GM23248 (cell line): ENCODE data around the gene BICC1. TPM values are rescaled to one million over a fixed set of nuclear protein-coding genes. Genes with fewer than 3 reads are reported as not detected.

ENCODE experiments used
- DNase-seq: peaks from one replicate; pipeline ENCODE4 v3.0.0-alpha.2; 2015
- H2AFZ ChIP-seq: fragments of 200-600 bp; sonication (generic); 2 replicates; pipeline ENCODE4 v1.6.1; 2016; ENCODE audit warnings: antibody characterized with exemption
- H3F3A ChIP-seq: fragments of 200-600 bp; sonication (generic); 2 replicates; pipeline ENCODE4 v1.6.1; 2016; ENCODE audit warnings: mild to moderate bottlenecking, antibody characterized with exemption, mixed run types; ENCODE audit not compliant: insufficient read depth
- H3K27ac ChIP-seq: fragments of 200-600 bp; sonication (generic); 2 replicates; pipeline ENCODE4 v1.5.1; 2016; ENCODE audit warnings: mild to moderate bottlenecking
- H3K27me3 ChIP-seq: fragments of 200-600 bp; sonication (generic); replicated peaks from 2 replicates; pipeline ENCODE4 v1.6.1; 2016; ENCODE audit warnings: mild to moderate bottlenecking; ENCODE audit not compliant: insufficient read depth
- H3K36me3 ChIP-seq: fragments of 200-600 bp; sonication (generic); 2 replicates; pipeline ENCODE4 v1.6.1; 2016; ENCODE audit warnings: low read depth, mild to moderate bottlenecking
- H3K4me1 ChIP-seq: fragments of 200-600 bp; sonication (generic); 2 replicates; pipeline ENCODE4 v1.6.1; 2016; ENCODE audit warnings: mild to moderate bottlenecking; ENCODE audit not compliant: insufficient read depth
- H3K4me2 ChIP-seq: fragments of 200-600 bp; sonication (generic); one replicate; pipeline ENCODE4 v1.6.1; 2016; ENCODE audit warnings: mild to moderate bottlenecking; ENCODE audit not compliant: unreplicated experiment
- H3K4me3 ChIP-seq: fragments of 200-600 bp; sonication (generic); 2 replicates; pipeline ENCODE4 v1.5.1; 2016; ENCODE audit warnings: mild to moderate bottlenecking
- H3K79me2 ChIP-seq: fragments of 200-600 bp; sonication (generic); 2 replicates; pipeline ENCODE4 v1.6.1; 2016; ENCODE audit warnings: mild to moderate bottlenecking; ENCODE audit not compliant: insufficient read depth
- H3K9ac ChIP-seq: fragments of 200-600 bp; sonication (generic); 2 replicates; pipeline ENCODE4 v1.6.1; 2016; ENCODE audit warnings: mild to moderate bottlenecking
- H3K9me2 ChIP-seq: fragments of 200-600 bp; sonication (generic); 2 replicates; pipeline ENCODE4 v1.6.1; 2016; ENCODE audit warnings: mixed run types, mild to moderate bottlenecking, moderate library complexity; ENCODE audit not compliant: insufficient read depth
- H3K9me3 ChIP-seq: fragments of 200-600 bp; sonication (generic); one replicate; pipeline ENCODE4 v1.6.1; 2017; ENCODE audit warnings: low read depth
- H4K20me1 ChIP-seq: fragments of 200-600 bp; sonication (generic); 2 replicates; pipeline ENCODE4 v1.6.0; 2016; ENCODE audit not compliant: insufficient read depth
- EZH2 ChIP-seq: fragments of 200-600 bp; sonication (generic); IDR thresholded peaks from 2 replicates; pipeline ENCODE4 v1.6.1; 2018; ENCODE audit warnings: antibody characterized with exemption, mild to moderate bottlenecking; ENCODE audit not compliant: insufficient read depth, poor library complexity, severe bottlenecking
- EZH2phosphoT487 ChIP-seq: fragments of 200-600 bp; sonication (generic); IDR thresholded peaks from 2 replicates; pipeline ENCODE4 v1.6.1; 2018; ENCODE audit warnings: antibody characterized with exemption, moderate library complexity, mild to moderate bottlenecking, low read depth; ENCODE audit not compliant: insufficient read depth
- WGBS, 2 experiments: methylation state at CpG; one replicate each; pipeline ENCODE4 v1.1.6; 2015 to 2017; ENCODE audit warnings: low lambda C conversion rate in 2 of 2, low coverage in 1 of 2; ENCODE audit errors: missing lambda C conversion rate in 2 of 2; 5-methylcytosine and 5-hydroxymethylcytosine counted together
- in situ Hi-C: fragments of 300-500 bp; cut with MboI; formaldehyde crosslinking; loops from 2 replicates; pipeline ENCODE4 v1.15.0; 2020
- polyA plus RNA-seq: library from polyadenylated mRNA; unstranded; fragments of >200 nt; fragmentation: Nextera tagmentation; extraction: Ambion mirVana; gene quantifications from 2 replicates; pipeline ENCODE4 v1.2.1, GENCODE V29; 2016
- total RNA-seq: library from RNA; depleted of rRNA; stranded (reverse); fragments of >200 nt; shearing (Covaris generic); gene quantifications from 2 replicates; pipeline ENCODE4 v1.2.3, GENCODE V29; 2014

Gene BICC1
- total and polyA plus RNA-seq, 2 experiments from 2014 or later = 80.5 to 97.0 TPM

GRCh38 chr10:58641095-58641531 is 128.4 kb downstream of the BICC1 start:
- WGBS, 2 experiments = 0 to 1% methylated on average over 5 of the region's 5 CpGs
- Histone ChIP-seq H3K36me3 (no peaks in the 10 kb centered on the region), H3K27me3 (no peaks in the 10 kb centered on the region), H3K4me2 (peak overlapping the region; percentile 78), H3K4me1 (peaks cover 86% of the 10 kb centered on the region), H3K9ac (peak overlapping the region; percentile 73), H4K20me1 (no peaks in the 10 kb centered on the region), H3K9me3 (no peaks in the 10 kb centered on the region), H3K9me2 (no peaks in the 10 kb centered on the region), H3K79me2 (peaks cover 73% of the 10 kb centered on the region), H3K27ac (peak overlapping the region; percentile 96), H3K4me3 (peak overlapping the region; percentile 57), H3F3A (peaks cover 74% of the 10 kb centered on the region), H2AFZ (no peak overlapping the region)
- in situ Hi-C loops = loop anchor here (10.0 to 25.0 kb wide), 2 partner anchors 116 to 229 kb away; no protein-coding TSS in a partner anchor
- TF ChIP-seq EZH2 (no peak), EZH2phosphoT487 (peak; percentile 96)
- peak; percentile 96 for DNase-seq

GRCh38 chr10:58641708-58642107 is 129.0 kb downstream of the BICC1 start:
- Histone ChIP-seq H4K20me1 (no peaks in the 10 kb centered on the region), H3K9me2 (no peaks in the 10 kb centered on the region), H3K4me1 (peaks cover 86% of the 10 kb centered on the region), H3K27ac (peak overlapping the region; percentile 96), H3K9ac (peak overlapping the region; percentile 73), H3K79me2 (peaks cover 73% of the 10 kb centered on the region), H3K27me3 (no peaks in the 10 kb centered on the region), H3F3A (peaks cover 75% of the 10 kb centered on the region), H3K36me3 (no peaks in the 10 kb centered on the region), H3K4me2 (peak overlapping the region; percentile 78), H2AFZ (no peak overlapping the region), H3K4me3 (peak overlapping the region; percentile 57), H3K9me3 (no peaks in the 10 kb centered on the region)
- peak; percentile 91 for DNase-seq
- in situ Hi-C loops = loop anchor here (10.0 to 25.0 kb wide), 2 partner anchors 117 to 229 kb away; no protein-coding TSS in a partner anchor
- 0 to 2% methylated on average over 2 of the region's 2 CpGs for WGBS, 2 experiments
- TF ChIP-seq EZH2 = no peak
- TF ChIP-seq EZH2phosphoT487 = no peak

GRCh38 chr10:58642283-58642682 is 129.6 kb downstream of the BICC1 start:
- in situ Hi-C loops = loop anchor here (10.0 to 25.0 kb wide), 2 partner anchors 117 to 230 kb away; no protein-coding TSS in a partner anchor
- Histone ChIP-seq H3K9me2 (no peaks in the 10 kb centered on the region), H3K4me2 (peak overlapping the region; percentile 61), H3K9me3 (no peaks in the 10 kb centered on the region), H3K27ac (peak overlapping the region; percentile 96), H3F3A (peaks cover 70% of the 10 kb centered on the region), H4K20me1 (no peaks in the 10 kb centered on the region), H3K4me3 (peak overlapping the region; percentile 57), H2AFZ (no peak overlapping the region), H3K79me2 (peaks cover 75% of the 10 kb centered on the region), H3K27me3 (no peaks in the 10 kb centered on the region), H3K4me1 (peaks cover 86% of the 10 kb centered on the region), H3K36me3 (no peaks in the 10 kb centered on the region), H3K9ac (peak overlapping the region; percentile 73)
- DNase-seq = peak; percentile 92
- WGBS, 2 experiments = 4% methylated on average over 3 of the region's 3 CpGs
- TF ChIP-seq EZH2 (no peak), EZH2phosphoT487 (no peak)

GRCh38 chr10:58642916-58643428 is 130.3 kb downstream of the BICC1 start:
- H4K20me1 ChIP-seq = no peaks in the 10 kb centered on the region
- no peaks in the 10 kb centered on the region for H3K9me3 ChIP-seq
- peak overlapping the region; percentile 96 for H3K27ac ChIP-seq
- peaks cover 71% of the 10 kb centered on the region for H3F3A ChIP-seq
- in situ Hi-C loops = loop anchor here (10.0 to 25.0 kb wide), 2 partner anchors 118 to 231 kb away; no protein-coding TSS in a partner anchor
- WGBS, 2 experiments = 13 to 18% methylated on average over 4 of the region's 4 CpGs
- TF ChIP-seq EZH2phosphoT487 (no peak), EZH2 (no peak)
- peak; percentile 42 for DNase-seq
- H2AFZ ChIP-seq = no peak overlapping the region
- H3K4me2 ChIP-seq = peak overlapping the region; percentile 35
- H3K79me2 ChIP-seq = peaks cover 78% of the 10 kb centered on the region
- no peaks in the 10 kb centered on the region for H3K36me3 ChIP-seq
- H3K4me3 ChIP-seq = no peak overlapping the region
- no peaks in the 10 kb centered on the region for H3K27me3 ChIP-seq
- no peaks in the 10 kb centered on the region for H3K9me2 ChIP-seq
- H3K9ac ChIP-seq = peak overlapping the region; percentile 60
- H3K4me1 ChIP-seq = peaks cover 86% of the 10 kb centered on the region
